Endothelial cell of umbilical vein (primary cell): ENCODE measurements around the gene UBE3A. TPM values are rescaled to one million over a fixed set of nuclear protein-coding genes. Genes with fewer than 3 reads are reported as not detected.

Source experiments
- BruUV-seq: library from RNA; stranded (reverse); fragments of 400-500 nt; replicated peaks from 2 replicates; lab custom pipeline; 2021; lab: Mats Ljungman, UMichigan
- CTCF ChIA-PET: fragments of 300-600, 350-600 bp; sonication (Branson Sonifier 250); formaldehyde crosslinking; loops from one replicate; lab custom pipeline; 2021; ENCODE audit warnings: antibody characterized with exemption, inconsistent platforms; lab: Charles Lee
- POLR2A ChIA-PET: fragments of 300-600, 350-600 bp; sonication (Branson Sonifier 250); formaldehyde crosslinking; loops from one replicate; lab custom pipeline; 2021; ENCODE audit warnings: antibody characterized with exemption, inconsistent platforms; lab: Charles Lee
- DNase-seq: peaks from one replicate; pipeline ENCODE4 v3.0.0-alpha.2; 2011; ENCODE audit warnings: low read depth, low spot score
- FAIRE-seq: peaks from 2 replicates; lab custom pipeline; 2011; peaks lifted over from hg19 to GRCh38; lab: Jason Lieb, UNC
- H2AFZ ChIP-seq: 2 replicates; pipeline ENCODE4 v1.6.0; 2012; ENCODE audit warnings: low read depth, low read length, control low read depth, inconsistent platforms
- H3K27ac ChIP-seq: 2 replicates; pipeline ENCODE4 v1.5.1; 2011; ENCODE audit warnings: low read depth, mild to moderate bottlenecking, control low read depth, low read length, moderate library complexity; ENCODE audit not compliant: insufficient read depth
- H3K27me3 ChIP-seq, 2 experiments: 2 replicates each; pipeline versions ENCODE4 v1.6.0 to v1.6.1; 2011; ENCODE audit warnings: low read length in 2 of 2, mixed read lengths in 1 of 2; ENCODE audit not compliant: control insufficient read depth in 2 of 2, insufficient read depth in 2 of 2
- H3K36me3 ChIP-seq, 2 experiments: 2 replicates in 1 of 2; 3 replicates in 1 of 2; pipeline ENCODE4 v1.5.1; 2011; ENCODE audit warnings: low read length in 2 of 2, mild to moderate bottlenecking in 1 of 2, moderate library complexity in 1 of 2; ENCODE audit not compliant: control insufficient read depth in 2 of 2, insufficient read depth in 2 of 2; ENCODE audit errors: extremely low read depth in 1 of 2
- H3K4me1 ChIP-seq: 3 replicates; pipeline ENCODE4 v1.5.1; 2011; ENCODE audit warnings: mild to moderate bottlenecking, low read length; ENCODE audit not compliant: control insufficient read depth, insufficient read depth; ENCODE audit errors: extremely low read depth
- H3K4me2 ChIP-seq: 2 replicates; pipeline ENCODE4 v1.6.1; 2011; ENCODE audit warnings: low read length, control low read depth, mixed read lengths; ENCODE audit not compliant: insufficient read depth
- H3K4me3 ChIP-seq, 3 experiments: fragments of 200-600 bp in 1 of 3; sonication (generic), shearing (Covaris generic) in 1 of 3; replicated peaks in 1 of 3; 2 replicates each; pipeline ENCODE4 v1.5.1; 2011 to 2016; ENCODE audit warnings: control low read depth in 3 of 3, low read length in 3 of 3, mild to moderate bottlenecking in 2 of 3, inconsistent platforms in 1 of 3, low read depth in 1 of 3, moderate library complexity in 1 of 3; ENCODE audit not compliant: insufficient read depth in 1 of 3
- H3K79me2 ChIP-seq: 2 replicates; pipeline ENCODE4 v1.6.0; 2012; ENCODE audit warnings: low read length, inconsistent platforms; ENCODE audit not compliant: control insufficient read depth, insufficient read depth
- H3K9ac ChIP-seq: replicated peaks from 2 replicates; pipeline ENCODE3; 2011; ENCODE audit warnings: low read length, control low read depth; ENCODE audit not compliant: insufficient read depth; ENCODE audit errors: extremely low read depth
- H3K9me1 ChIP-seq: replicated peaks from 3 replicates; pipeline ENCODE4 v1.6.0; 2011; ENCODE audit warnings: mild to moderate bottlenecking, low read length; ENCODE audit not compliant: control insufficient read depth, insufficient read depth; ENCODE audit errors: extremely low read depth
- H3K9me3 ChIP-seq: replicated peaks from 2 replicates; pipeline ENCODE4 v1.5.1; 2012; ENCODE audit warnings: low read length, inconsistent platforms; ENCODE audit not compliant: control insufficient read depth, insufficient read depth
- H4K20me1 ChIP-seq: replicated peaks from 2 replicates; pipeline ENCODE3; 2011; ENCODE audit warnings: mild to moderate bottlenecking, low read length; ENCODE audit not compliant: control insufficient read depth, insufficient read depth; ENCODE audit errors: extremely low read depth
- CTCF ChIP-seq, 2 donors: IDR thresholded peaks; 1 replicate in 1 of 2; 2 replicates in 1 of 2; pipeline ENCODE4 v1.5.1; 2011; ENCODE audit warnings: low read length in 2 of 2, mild to moderate bottlenecking in 2 of 2, moderate library complexity in 2 of 2, control low read depth in 1 of 2, inconsistent platforms in 1 of 2, low read depth in 1 of 2; ENCODE audit not compliant: insufficient read depth in 1 of 2; ENCODE audit errors: extremely low read depth in 1 of 2
- EZH2 ChIP-seq: IDR thresholded peaks from 2 replicates; pipeline ENCODE4 v1.6.1; 2012; ENCODE audit warnings: borderline replicate concordance, low read depth, mild to moderate bottlenecking, moderate library complexity, low read length, inconsistent platforms; ENCODE audit not compliant: severe bottlenecking
- FOS ChIP-seq: IDR thresholded peaks from 2 replicates; pipeline ENCODE4 v1.6.1; 2011; ENCODE audit warnings: mild to moderate bottlenecking, low read length, moderate library complexity, borderline replicate concordance; ENCODE audit not compliant: insufficient read depth
- GATA2 ChIP-seq: IDR thresholded peaks from 2 replicates; pipeline ENCODE4 v1.7.0; 2011; ENCODE audit warnings: low read depth, mild to moderate bottlenecking, moderate library complexity, mixed read lengths, low read length; ENCODE audit not compliant: insufficient read length, insufficient read depth
- JUN ChIP-seq: IDR thresholded peaks from 2 replicates; pipeline ENCODE4 v1.6.1; 2011; ENCODE audit warnings: borderline replicate concordance, low read depth; ENCODE audit not compliant: insufficient read length, insufficient read depth
- MAX ChIP-seq: IDR thresholded peaks from 2 replicates; pipeline ENCODE4 v1.6.1; 2011; ENCODE audit not compliant: insufficient read depth, insufficient read length
- MYC ChIP-seq: IDR thresholded peaks from one replicate; pipeline ENCODE4 v1.6.1; 2011; ENCODE audit warnings: mild to moderate bottlenecking, low read depth, low read length
- POLR2A ChIP-seq: IDR thresholded peaks from 2 replicates; pipeline ENCODE4 v1.6.1; 2012; ENCODE audit warnings: low read depth, mild to moderate bottlenecking, control low read depth, low read length
- POLR2AphosphoS5 ChIP-seq: IDR thresholded peaks from 2 replicates; pipeline ENCODE4 v1.6.1; 2012; ENCODE audit warnings: low read depth, mild to moderate bottlenecking, control low read depth, low read length, moderate library complexity; ENCODE audit not compliant: insufficient read depth
- dilution Hi-C: fragments of 300-500 bp; cut with MboI; formaldehyde crosslinking; loops from one replicate; pipeline ENCODE4 v1.15.0; 2019; ENCODE audit warnings: low sequenced_read_pairs; ENCODE audit not compliant: extremely low pct_ligation_motif_present
- intact Hi-C: fragments of 100-400 bp; cut with micrococcal nuclease; formaldehyde crosslinking; loops from one replicate; pipeline ENCODE4 v1.10.0; 2022
- polyA plus RNA-seq, 4 experiments: library from polyadenylated mRNA; depleted of rRNA in 3 of 4; stranded (reverse) in 3 of 4; unstranded in 1 of 4; fragments of >200 nt; gene quantifications; 2 replicates each; pipeline versions ENCODE4 v1.2.1 to v1.2.3, GENCODE V29; 2011 to 2012; ENCODE audit warnings: missing spikeins in 1 of 4
- total RNA-seq: library from RNA; stranded (reverse); gene quantifications from 2 replicates; pipeline ENCODE4 v1.2.3, GENCODE V29; 2021

Gene UBE3A
- total and polyA plus RNA-seq, 2 donors (not counting 3 experiments of a cell fraction or from before 2014, with no cell fraction given): 8.5 to 69.3 TPM

GRCh38 chr15:25372298-25372697, 66.5 kb downstream of the UBE3A start:
- TF ChIP-seq MAX: no peak
- peak; percentile 26 for TF ChIP-seq FOS
- no peak for TF ChIP-seq POLR2A
- Histone ChIP-seq H3K4me2 (peak overlapping the region; percentile 22), H3K4me1 (peaks cover 20% of the 10 kb centered on the region), H3K36me3 (peaks cover 3 to 8% of the 10 kb centered on the region in 2 experiments), H3K27ac (no peak overlapping the region), H3K9me1 (no peaks in the 10 kb centered on the region), H3K79me2 (peaks cover 69% of the 10 kb centered on the region), H3K4me3 (no peak overlapping the region), H3K27me3 (no peaks in the 10 kb centered on the region), H3K9me3 (no peaks in the 10 kb centered on the region), H2AFZ (no peak overlapping the region), H4K20me1 (no peaks in the 10 kb centered on the region), H3K9ac (no peak overlapping the region)
- CTCF ChIA-PET: interaction anchor here (0.7 to 1.0 kb wide), 3 partner anchors 8 to 14 kb away, joined by 3 to 4 read pairs (median 3); no protein-coding TSS in a partner anchor
- no TSS peak for BruUV-seq
- POLR2A ChIA-PET: no interaction called here
- dilution Hi-C loops (no loop called here), intact Hi-C loops (loop anchor here (2.0 to 5.0 kb wide), 2 partner anchors 13 to 35 kb away; no protein-coding TSS in a partner anchor)
- DNase-seq: peak; percentile 55
- FAIRE-seq: peak; percentile 40

GRCh38 chr15:25368850-25369249, 70.0 kb downstream of the UBE3A start:
- Histone ChIP-seq H3K27ac (no peak overlapping the region), H3K9me3 (no peaks in the 10 kb centered on the region), H3K9ac (no peak overlapping the region), H3K4me3 (no peak overlapping the region), H3K4me1 (peaks cover 12% of the 10 kb centered on the region), H3K4me2 (no peak overlapping the region), H2AFZ (no peak overlapping the region), H3K9me1 (no peaks in the 10 kb centered on the region), H3K79me2 (peaks cover 55% of the 10 kb centered on the region), H3K27me3 (no peaks in the 10 kb centered on the region), H4K20me1 (no peaks in the 10 kb centered on the region), H3K36me3 (peaks cover 0 to 5% of the 10 kb centered on the region in 2 experiments)
- TF ChIP-seq MAX (no peak), POLR2A (no peak), GATA2 (no peak), CTCF (IDR thresholded peaks at IDR 0.05; ENCODE audit: extremely low read depth in 1 of 2, insufficient read depth in 1 of 2, low read depth in 1 of 2, low read length in 2 of 2) (no peak), POLR2AphosphoS5 (no peak), JUN (no peak), EZH2 (no peak), FOS (no peak), MYC (no peak)
- intact Hi-C loops: no loop called here
- DNase-seq (no peak), FAIRE-seq (no peak)
- dilution Hi-C loops: no loop called here
- BruUV-seq: no TSS peak
- POLR2A ChIA-PET: no interaction called here
- CTCF ChIA-PET: interaction anchor here (2.6 kb wide), 1 partner anchor 10 kb away, joined by 11 read pairs; no protein-coding TSS in a partner anchor
